Endodermal cell (in vitro differentiated cells): Measurements from ENCODE around the gene CISH. TPM values are rescaled to one million over a fixed set of nuclear protein-coding genes. Genes with fewer than 3 reads are reported as not detected.

Source experiments
- DNase-seq: peaks from one replicate; pipeline ENCODE4 v3.0.0-alpha.2; 2017
- H3K27ac ChIP-seq: 2 replicates; pipeline ENCODE4 v1.5.1; 2013; ENCODE audit warnings: mild to moderate bottlenecking, low read depth, low read length, moderate library complexity
- H3K27me3 ChIP-seq: 2 replicates; pipeline ENCODE4 v1.6.1; 2013; ENCODE audit warnings: mild to moderate bottlenecking, low read length, moderate library complexity; ENCODE audit not compliant: insufficient read depth, control insufficient read depth, poor library complexity, severe bottlenecking
- H3K36me3 ChIP-seq: 2 replicates; pipeline ENCODE4 v1.7.0; 2013; ENCODE audit warnings: mild to moderate bottlenecking, low read length, moderate library complexity; ENCODE audit not compliant: control insufficient read depth, insufficient read depth
- H3K4me1 ChIP-seq: one replicate; pipeline ENCODE4 v1.7.0; 2013; ENCODE audit warnings: low read length; ENCODE audit not compliant: control insufficient read depth, insufficient read depth
- H3K4me3 ChIP-seq: 2 replicates; pipeline ENCODE4 v1.5.1; 2013; ENCODE audit warnings: mild to moderate bottlenecking, low read length, moderate library complexity
- H3K9ac ChIP-seq: 2 replicates; pipeline ENCODE4 v1.6.1; 2013; ENCODE audit warnings: mild to moderate bottlenecking, low read length, moderate library complexity; ENCODE audit not compliant: poor library complexity, severe bottlenecking; ENCODE audit errors: extremely low read depth
- H3K9me3 ChIP-seq: 2 replicates; pipeline ENCODE4 v1.6.1; 2013; ENCODE audit warnings: mild to moderate bottlenecking, low read length, moderate library complexity; ENCODE audit not compliant: control insufficient read depth
- H3K27ac Mint-ChIP-seq: 2 replicates; pipeline ENCODE4 v1.8.0; 2020; ENCODE audit warnings: mixed read lengths
- H3K27me3 Mint-ChIP-seq: 2 replicates; pipeline ENCODE4 v1.8.0; 2021; ENCODE audit warnings: mild to moderate bottlenecking, mixed read lengths; ENCODE audit not compliant: insufficient read depth
- H3K36me3 Mint-ChIP-seq: 2 replicates; pipeline ENCODE4 v1.8.0; 2020; ENCODE audit warnings: low read depth, mixed read lengths
- H3K4me1 Mint-ChIP-seq: 2 replicates; pipeline ENCODE4 v1.8.0; 2020; ENCODE audit warnings: mixed read lengths
- H3K4me3 Mint-ChIP-seq: 2 replicates; pipeline ENCODE4 v1.8.0; 2020; ENCODE audit warnings: mild to moderate bottlenecking, moderate library complexity, mixed read lengths
- H3K9me3 Mint-ChIP-seq: 2 replicates; pipeline ENCODE4 v1.8.0; 2020; ENCODE audit warnings: mild to moderate bottlenecking, mixed read lengths
- CTCF ChIP-seq: fragments of 200-600 bp; sonication (generic); conservative IDR thresholded peaks from 2 replicates; pipeline ENCODE4 v1.5.0; 2021; ENCODE audit warnings: antibody characterized with exemption, mild to moderate bottlenecking
- WGBS, 2 experiments: methylation state at CpG; one replicate each; pipeline versions ENCODE4 v1.1.5 to v1.1.7; 2013; ENCODE audit warnings: missing lambda C conversion rate in 2 of 2, mixed read lengths in 1 of 2; ENCODE audit not compliant: insufficient coverage in 1 of 2, insufficient read length in 1 of 2; 5-methylcytosine and 5-hydroxymethylcytosine counted together
- total RNA-seq, 2 donors: library from RNA; stranded (reverse); fragmentation: NEBNext Ultra II Directional in 1 of 2; extraction: Animal tissue kit (Norgen Biotek cat#: 25700) in 1 of 2; gene quantifications; 2 replicates in 1 of 2; 3 replicates in 1 of 2; pipeline ENCODE4 v1.2.1, GENCODE V29; 2021

The CISH gene
- total RNA-seq, 2 donors from 2014 or later = 1.2 to 2.0 TPM

- Histone ChIP-seq H3K36me3 (no peaks in the 10 kb centered on the region), H3K9ac (no peak overlapping the region), H3K4me1 (no peaks in the 10 kb centered on the region), H3K27ac (no peak overlapping the region), H3K4me3 (no peak overlapping the region), H3K27me3 (no peaks in the 10 kb centered on the region), H3K9me3 (no peaks in the 10 kb centered on the region)
- Mint-ChIP-seq H3K4me3 (no peak overlapping the region), H3K27me3 (peaks cover 4% of the 10 kb centered on the region), H3K36me3 (no peaks in the 10 kb centered on the region), H3K4me1 (no peaks in the 10 kb centered on the region), H3K27ac (no peak overlapping the region), H3K9me3 (no peaks in the 10 kb centered on the region)
- DNase-seq = no peak
- 78 to 93% methylated on average over 3 to 5 of the region's 5 CpGs for WGBS, 2 experiments
- no peak for TF ChIP-seq CTCF
Observed at GRCh38 chr3:50592568-50592967, 19.0 kb downstream of the CISH start.

DNA sequence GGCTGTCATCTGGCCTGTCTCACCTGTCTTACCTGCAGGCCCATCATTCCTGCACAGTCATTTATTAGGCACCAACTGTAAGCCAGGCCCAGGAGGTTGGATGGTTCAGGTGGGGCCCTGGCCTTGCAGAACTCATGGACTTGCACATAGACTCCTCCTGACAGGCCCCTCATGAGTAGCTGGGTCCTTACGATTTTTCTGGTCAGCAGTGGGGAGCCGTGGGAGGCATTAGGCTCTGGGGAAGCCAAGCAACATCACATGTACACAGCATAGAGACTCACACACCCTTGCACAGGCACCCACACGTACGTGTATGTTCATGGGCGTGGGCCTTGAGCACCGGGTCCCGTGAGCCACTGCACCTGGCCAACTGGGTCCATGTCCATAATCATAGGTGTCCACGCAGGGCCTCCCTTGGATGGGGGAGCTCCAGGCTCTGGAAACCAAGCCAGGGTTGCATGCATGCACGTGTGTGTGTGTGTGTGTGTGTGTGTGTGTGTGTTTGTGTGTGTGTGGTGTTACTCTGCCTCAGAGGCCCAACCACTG lies 20.3 kb downstream of the CISH start:
- Histone ChIP-seq H3K9ac (no peak overlapping the region), H3K4me3 (no peak overlapping the region), H3K9me3 (no peaks in the 10 kb centered on the region), H3K4me1 (no peaks in the 10 kb centered on the region), H3K27me3 (no peaks in the 10 kb centered on the region), H3K27ac (no peak overlapping the region), H3K36me3 (no peaks in the 10 kb centered on the region)
- Mint-ChIP-seq H3K4me3 (no peak overlapping the region), H3K4me1 (no peaks in the 10 kb centered on the region), H3K27ac (no peak overlapping the region), H3K27me3 (peaks cover 5% of the 10 kb centered on the region), H3K9me3 (no peaks in the 10 kb centered on the region), H3K36me3 (no peaks in the 10 kb centered on the region)
- 74 to 88% methylated on average over 3 to 9 of the region's 9 CpGs for WGBS, 2 experiments
- no peak for TF ChIP-seq CTCF
- no peak for DNase-seq

DNA sequence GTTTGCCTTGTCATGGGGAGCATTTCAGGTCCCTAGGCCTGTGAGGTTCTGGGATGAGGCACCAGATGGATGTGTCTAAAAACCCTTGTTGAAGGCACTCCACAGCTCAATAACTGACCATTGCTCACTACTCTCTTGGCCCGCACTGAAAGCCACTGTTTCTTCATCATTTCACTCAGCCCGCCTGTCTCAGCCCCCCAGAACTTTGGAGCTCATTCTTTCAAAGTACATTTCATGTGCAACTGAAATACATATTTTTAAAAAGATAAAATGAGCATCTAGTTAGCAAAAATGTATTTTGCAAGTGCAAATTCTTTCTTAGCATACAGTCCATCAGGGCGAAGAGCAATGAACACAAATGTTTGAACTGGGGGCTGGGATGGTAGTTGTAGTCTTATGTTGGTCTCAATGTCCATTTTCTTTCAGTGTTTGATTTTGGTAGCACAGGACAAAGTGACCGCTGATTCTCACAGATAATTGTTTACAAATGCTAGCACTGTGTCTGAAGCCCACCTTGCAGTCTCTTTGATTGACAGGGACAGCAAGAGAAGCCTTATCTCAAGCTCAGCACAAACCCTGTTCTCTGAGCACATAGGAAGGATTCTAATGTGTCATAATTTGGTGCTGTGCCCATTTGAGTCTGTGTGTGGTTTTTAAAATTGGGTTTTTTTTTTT lies 22.7 kb downstream of the CISH start:
- Histone ChIP-seq H3K9me3 (no peaks in the 10 kb centered on the region), H3K4me1 (peaks cover 2% of the 10 kb centered on the region), H3K27ac (no peak overlapping the region), H3K27me3 (no peaks in the 10 kb centered on the region), H3K36me3 (no peaks in the 10 kb centered on the region), H3K4me3 (no peak overlapping the region), H3K9ac (no peak overlapping the region)
- TF ChIP-seq CTCF = no peak
- H3K27ac Mint-ChIP-seq = no peak overlapping the region
- no peaks in the 10 kb centered on the region for H3K36me3 Mint-ChIP-seq
- no peaks in the 10 kb centered on the region for H3K9me3 Mint-ChIP-seq
- no peaks in the 10 kb centered on the region for H3K4me1 Mint-ChIP-seq
- DNase-seq = no peak
- 94 to 95% methylated on average over 2 to 4 of the region's 4 CpGs for WGBS, 2 experiments
- H3K4me3 Mint-ChIP-seq = no peak overlapping the region
- H3K27me3 Mint-ChIP-seq = peaks cover 5% of the 10 kb centered on the region
